ENCODE measurements around the gene KRT10. TPM values are rescaled to one million over a fixed set of nuclear protein-coding genes. Genes with fewer than 3 reads are reported as not detected.

The KRT10 gene
- polyA plus RNA-seq, 1 of the 3 experiments (the other 2 are of a cell fraction): 31.6 TPM

- no peaks in the 10 kb centered on the region for H3K9me3 ChIP-seq
- H4K20me1 ChIP-seq (ENCODE audit: insufficient read depth): no peaks in the 10 kb centered on the region
- H3K4me1 ChIP-seq (ENCODE audit: control insufficient read depth in 1 of 2, insufficient read depth in 2 of 2, low read depth in 1 of 2, low read length in 1 of 2): peaks cover 0 to 2% of the 10 kb centered on the region in 2 experiments; a peak in 1 of 4 replicates
- H3K27ac ChIP-seq (ENCODE audit: low read depth in 2 of 2, low read length in 1 of 2): no peak overlapping the region
- H2AFZ ChIP-seq (ENCODE audit: low read depth): no peak overlapping the region
- H3K4me2 ChIP-seq: no peak overlapping the region
- no peaks in the 10 kb centered on the region for H3F3A ChIP-seq (replicated peaks; ENCODE audit: insufficient read depth)
- no peak overlapping the region for H3K9ac ChIP-seq
- no peak for DNase-seq
- no peaks in the 10 kb centered on the region for H3K9me2 ChIP-seq
- TF ChIP-seq MAX (IDR thresholded peaks at IDR 0.05; ENCODE audit: low read depth) (no peak), SMC3 (IDR thresholded peaks at IDR 0.05; ENCODE audit: low read depth, low read length) (no peak)
- WGBS (ENCODE audit: low lambda C conversion rate): 23% methylated on average over 2 of the region's 2 CpGs
- H3K27me3 ChIP-seq (ENCODE audit: insufficient read depth): peaks cover 53% of the 10 kb centered on the region
- ChIA-PET CTCF (interaction anchor here (0.8 kb wide), 1 partner anchor 181 kb away, joined by 3 read pairs; no protein-coding TSS in a partner anchor), POLR2A (no interaction called here)
- H3K4me3 ChIP-seq (ENCODE audit: low read depth in 2 of 2, low read length in 1 of 2): no peak overlapping the region
- no peaks in the 10 kb centered on the region for H3K79me2 ChIP-seq (ENCODE audit: insufficient read depth)
- no peaks in the 10 kb centered on the region for H3K36me3 ChIP-seq (replicated peaks in 1 of 2; ENCODE audit: control insufficient read depth in 1 of 2, insufficient read depth in 2 of 2, low read length in 1 of 2)
Observed at GRCh38 chr17:40801157-40801556, 21.3 kb downstream of the KRT10 start.

GRCh38 chr17:40800381-40800780 is 22.0 kb downstream of the KRT10 start:
- peaks cover 53% of the 10 kb centered on the region for H3K27me3 ChIP-seq (ENCODE audit: insufficient read depth)
- no peak overlapping the region for H3K9ac ChIP-seq
- no peaks in the 10 kb centered on the region for H3K9me3 ChIP-seq
- 19% methylated on average over 1 of the region's 1 CpG for WGBS (ENCODE audit: low lambda C conversion rate)
- no peak overlapping the region for H2AFZ ChIP-seq (ENCODE audit: low read depth)
- no peaks in the 10 kb centered on the region for H3F3A ChIP-seq (replicated peaks; ENCODE audit: insufficient read depth)
- CTCF ChIA-PET: no interaction called here
- H3K9me2 ChIP-seq: no peaks in the 10 kb centered on the region
- peaks cover 0 to 2% of the 10 kb centered on the region in 2 experiments; a peak in 1 of 4 replicates for H3K4me1 ChIP-seq (ENCODE audit: control insufficient read depth in 1 of 2, insufficient read depth in 2 of 2, low read depth in 1 of 2, low read length in 1 of 2)
- no peaks in the 10 kb centered on the region for H3K36me3 ChIP-seq (replicated peaks in 1 of 2; ENCODE audit: control insufficient read depth in 1 of 2, insufficient read depth in 2 of 2, low read length in 1 of 2)
- no peaks in the 10 kb centered on the region for H4K20me1 ChIP-seq (ENCODE audit: insufficient read depth)
- no peak overlapping the region for H3K4me2 ChIP-seq
- TF ChIP-seq IRF3 (IDR thresholded peaks at IDR 0.05; ENCODE audit: low read depth, low read length): no peak
- TF ChIP-seq TAF1 (IDR thresholded peaks at IDR 0.05; ENCODE audit: borderline replicate concordance, low read depth, low read length): no peak
- no peak for TF ChIP-seq GATA2 (CRISPR knock-in tag; IDR thresholded peaks at IDR 0.05)
- no peak for TF ChIP-seq GABPA (IDR thresholded peaks at IDR 0.05; ENCODE audit: low read depth)
- no peak for TF ChIP-seq REST (IDR thresholded peaks at IDR 0.05; ENCODE audit: low read depth, low read length)
- TF ChIP-seq YY1 (IDR thresholded peaks at IDR 0.05; ENCODE audit: low read depth): no peak
- no peak for TF ChIP-seq ZBTB33 (IDR thresholded peaks at IDR 0.05; ENCODE audit: borderline replicate concordance, low read depth)
- no peak for TF ChIP-seq RAD21 (IDR thresholded peaks at IDR 0.05; ENCODE audit: low read length)
- no peak for TF ChIP-seq EZH2phosphoT487 (IDR thresholded peaks at IDR 0.05; ENCODE audit: borderline replicate concordance, low read depth)
- TF ChIP-seq TCF12 (IDR thresholded peaks at IDR 0.05): no peak
- TF ChIP-seq CHD2 (IDR thresholded peaks at IDR 0.05; ENCODE audit: low read length, partially characterized antibody): no peak
- no peak for TF ChIP-seq MXI1 (IDR thresholded peaks at IDR 0.05; ENCODE audit: low read depth, low read length)
- no peak for TF ChIP-seq NFIC (IDR thresholded peaks at IDR 0.05; ENCODE audit: borderline replicate concordance)
- TF ChIP-seq FOXJ3 (CRISPR knock-in tag; IDR thresholded peaks at IDR 0.05): no peak
- no peak for TF ChIP-seq SIN3A (IDR thresholded peaks at IDR 0.05; ENCODE audit: borderline replicate concordance, low read depth, low read length)
- no peak for TF ChIP-seq CTCF (IDR thresholded peaks at IDR 0.05)
- H3K27ac ChIP-seq (ENCODE audit: low read depth in 2 of 2, low read length in 1 of 2): no peak overlapping the region
- DNase-seq: no peak
- no peak overlapping the region for H3K4me3 ChIP-seq (ENCODE audit: low read depth in 2 of 2, low read length in 1 of 2)
- POLR2A ChIA-PET: no interaction called here
- no peaks in the 10 kb centered on the region for H3K79me2 ChIP-seq (ENCODE audit: insufficient read depth)

Measured in SK-N-SH (cell line).